ENCODE results near the gene CASP10.
"Not testable (repeated sequence)": the region's sequence is repeated elsewhere in the genome, so short reads cannot be mapped to it uniquely, and the experiment has no call there.

DNA sequence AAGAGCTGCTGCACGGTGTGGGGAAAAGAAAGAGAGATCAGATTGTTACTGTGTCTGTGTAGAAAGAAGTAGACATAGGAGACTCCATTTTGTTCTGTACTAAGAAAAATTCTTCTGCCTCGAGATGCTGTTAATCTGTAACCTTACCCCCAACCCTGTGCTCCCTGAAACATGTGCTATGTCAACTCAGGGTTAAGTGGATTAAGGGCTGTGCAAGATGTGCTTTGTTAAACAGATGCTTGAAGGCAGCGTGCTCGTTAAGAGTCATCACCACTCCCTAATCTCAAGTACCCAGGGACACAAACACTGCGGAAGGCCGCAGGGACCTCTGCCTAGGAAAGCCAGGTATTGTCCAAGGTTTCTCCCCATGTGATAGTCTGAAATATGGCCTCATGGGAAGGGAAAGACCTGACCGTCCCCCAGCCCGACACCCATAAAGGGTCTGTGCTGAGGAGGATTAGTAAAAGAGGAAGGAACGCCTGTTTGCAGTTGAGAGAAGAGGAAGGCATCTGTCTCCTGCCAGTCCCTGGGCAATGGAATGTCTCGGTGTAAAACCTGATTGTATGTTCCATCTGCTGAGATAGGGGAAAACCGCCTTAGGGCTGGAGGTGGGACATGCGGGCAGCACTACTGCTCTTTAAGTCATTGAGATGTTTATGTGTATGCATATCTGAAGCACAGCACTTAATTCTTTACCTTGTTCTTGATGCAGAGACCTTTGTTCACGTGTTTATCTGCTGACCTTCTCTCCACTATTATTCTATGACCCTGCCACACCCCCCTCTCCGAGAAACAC lies 43.8 kb upstream of the CASP10 start:
- TF ChIP-seq, protein P1, sequence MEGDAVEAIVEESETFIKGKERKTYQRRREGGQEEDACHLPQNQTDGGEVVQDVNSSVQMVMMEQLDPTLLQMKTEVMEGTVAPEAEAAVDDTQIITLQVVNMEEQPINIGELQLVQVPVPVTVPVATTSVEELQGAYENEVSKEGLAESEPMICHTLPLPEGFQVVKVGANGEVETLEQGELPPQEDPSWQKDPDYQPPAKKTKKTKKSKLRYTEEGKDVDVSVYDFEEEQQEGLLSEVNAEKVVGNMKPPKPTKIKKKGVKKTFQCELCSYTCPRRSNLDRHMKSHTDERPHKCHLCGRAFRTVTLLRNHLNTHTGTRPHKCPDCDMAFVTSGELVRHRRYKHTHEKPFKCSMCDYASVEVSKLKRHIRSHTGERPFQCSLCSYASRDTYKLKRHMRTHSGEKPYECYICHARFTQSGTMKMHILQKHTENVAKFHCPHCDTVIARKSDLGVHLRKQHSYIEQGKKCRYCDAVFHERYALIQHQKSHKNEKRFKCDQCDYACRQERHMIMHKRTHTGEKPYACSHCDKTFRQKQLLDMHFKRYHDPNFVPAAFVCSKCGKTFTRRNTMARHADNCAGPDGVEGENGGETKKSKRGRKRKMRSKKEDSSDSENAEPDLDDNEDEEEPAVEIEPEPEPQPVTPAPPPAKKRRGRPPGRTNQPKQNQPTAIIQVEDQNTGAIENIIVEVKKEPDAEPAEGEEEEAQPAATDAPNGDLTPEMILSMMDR (IDR thresholded peaks at IDR 0.05; ENCODE audit: insufficient read depth, low read length), result not testable (repeated sequence)
- TF ChIP-seq, protein P2, sequence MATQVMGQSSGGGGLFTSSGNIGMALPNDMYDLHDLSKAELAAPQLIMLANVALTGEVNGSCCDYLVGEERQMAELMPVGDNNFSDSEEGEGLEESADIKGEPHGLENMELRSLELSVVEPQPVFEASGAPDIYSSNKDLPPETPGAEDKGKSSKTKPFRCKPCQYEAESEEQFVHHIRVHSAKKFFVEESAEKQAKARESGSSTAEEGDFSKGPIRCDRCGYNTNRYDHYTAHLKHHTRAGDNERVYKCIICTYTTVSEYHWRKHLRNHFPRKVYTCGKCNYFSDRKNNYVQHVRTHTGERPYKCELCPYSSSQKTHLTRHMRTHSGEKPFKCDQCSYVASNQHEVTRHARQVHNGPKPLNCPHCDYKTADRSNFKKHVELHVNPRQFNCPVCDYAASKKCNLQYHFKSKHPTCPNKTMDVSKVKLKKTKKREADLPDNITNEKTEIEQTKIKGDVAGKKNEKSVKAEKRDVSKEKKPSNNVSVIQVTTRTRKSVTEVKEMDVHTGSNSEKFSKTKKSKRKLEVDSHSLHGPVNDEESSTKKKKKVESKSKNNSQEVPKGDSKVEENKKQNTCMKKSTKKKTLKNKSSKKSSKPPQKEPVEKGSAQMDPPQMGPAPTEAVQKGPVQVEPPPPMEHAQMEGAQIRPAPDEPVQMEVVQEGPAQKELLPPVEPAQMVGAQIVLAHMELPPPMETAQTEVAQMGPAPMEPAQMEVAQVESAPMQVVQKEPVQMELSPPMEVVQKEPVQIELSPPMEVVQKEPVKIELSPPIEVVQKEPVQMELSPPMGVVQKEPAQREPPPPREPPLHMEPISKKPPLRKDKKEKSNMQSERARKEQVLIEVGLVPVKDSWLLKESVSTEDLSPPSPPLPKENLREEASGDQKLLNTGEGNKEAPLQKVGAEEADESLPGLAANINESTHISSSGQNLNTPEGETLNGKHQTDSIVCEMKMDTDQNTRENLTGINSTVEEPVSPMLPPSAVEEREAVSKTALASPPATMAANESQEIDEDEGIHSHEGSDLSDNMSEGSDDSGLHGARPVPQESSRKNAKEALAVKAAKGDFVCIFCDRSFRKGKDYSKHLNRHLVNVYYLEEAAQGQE (IDR thresholded peaks at IDR 0.05; ENCODE audit: insufficient replicate concordance, low read depth), result not testable (repeated sequence)
